NT2/D1 (cell line): ENCODE results near the gene CIB1.

Source experiments
- DNase-seq: peaks from one replicate; pipeline ENCODE4 v3.0.0-alpha.2; 2011; ENCODE audit warnings: low read depth, low spot score
- H3K27me3 ChIP-seq: 2 replicates; pipeline ENCODE4 v1.6.0; 2011; ENCODE audit warnings: mild to moderate bottlenecking; ENCODE audit not compliant: insufficient read length, insufficient read depth
- H3K36me3 ChIP-seq: 2 replicates; pipeline ENCODE4 v1.6.1; 2011; ENCODE audit warnings: mild to moderate bottlenecking, low read length, mixed read lengths; ENCODE audit not compliant: insufficient read depth, insufficient read length
- H3K4me1 ChIP-seq: 2 replicates; pipeline ENCODE4 v1.5.1; 2011; ENCODE audit not compliant: insufficient read depth, insufficient read length
- H3K4me3 ChIP-seq: 2 replicates; pipeline ENCODE4 v1.5.1; 2011; ENCODE audit warnings: low read depth; ENCODE audit not compliant: insufficient read length
- H3K9ac ChIP-seq: 2 replicates; pipeline ENCODE4 v1.6.0; 2011; ENCODE audit warnings: low read depth; ENCODE audit not compliant: insufficient read length
- H3K9me3 ChIP-seq: 2 replicates; pipeline ENCODE4 v1.5.1; 2011; ENCODE audit warnings: mild to moderate bottlenecking, low read length; ENCODE audit not compliant: insufficient read depth
- SUZ12 ChIP-seq: IDR thresholded peaks from 2 replicates; pipeline ENCODE4 v1.6.1; 2011; ENCODE audit not compliant: insufficient read length, insufficient read depth; ENCODE audit errors: extremely low read depth
- YY1 ChIP-seq: IDR thresholded peaks from 2 replicates; pipeline ENCODE4 v1.6.1; 2011; ENCODE audit not compliant: insufficient read length, insufficient read depth
- ZNF274 ChIP-seq: IDR thresholded peaks from 2 replicates; pipeline ENCODE4 v1.6.1; 2011; ENCODE audit warnings: mild to moderate bottlenecking, low read depth, low read length

Gene CIB1

GRCh38 chr15:90212221-90213098 is 21.3 kb downstream of the CIB1 start:
- Histone ChIP-seq H3K4me3 (no peak overlapping the region), H3K9me3 (no peaks in the 10 kb centered on the region), H3K9ac (peak overlapping the region; percentile 45), H3K27me3 (no peaks in the 10 kb centered on the region), H3K4me1 (peaks cover 18% of the 10 kb centered on the region), H3K36me3 (peaks cover 18% of the 10 kb centered on the region)
- no peak for DNase-seq
- TF ChIP-seq SUZ12: no peak
- TF ChIP-seq YY1: no peak
- TF ChIP-seq ZNF274: no peak

DNA sequence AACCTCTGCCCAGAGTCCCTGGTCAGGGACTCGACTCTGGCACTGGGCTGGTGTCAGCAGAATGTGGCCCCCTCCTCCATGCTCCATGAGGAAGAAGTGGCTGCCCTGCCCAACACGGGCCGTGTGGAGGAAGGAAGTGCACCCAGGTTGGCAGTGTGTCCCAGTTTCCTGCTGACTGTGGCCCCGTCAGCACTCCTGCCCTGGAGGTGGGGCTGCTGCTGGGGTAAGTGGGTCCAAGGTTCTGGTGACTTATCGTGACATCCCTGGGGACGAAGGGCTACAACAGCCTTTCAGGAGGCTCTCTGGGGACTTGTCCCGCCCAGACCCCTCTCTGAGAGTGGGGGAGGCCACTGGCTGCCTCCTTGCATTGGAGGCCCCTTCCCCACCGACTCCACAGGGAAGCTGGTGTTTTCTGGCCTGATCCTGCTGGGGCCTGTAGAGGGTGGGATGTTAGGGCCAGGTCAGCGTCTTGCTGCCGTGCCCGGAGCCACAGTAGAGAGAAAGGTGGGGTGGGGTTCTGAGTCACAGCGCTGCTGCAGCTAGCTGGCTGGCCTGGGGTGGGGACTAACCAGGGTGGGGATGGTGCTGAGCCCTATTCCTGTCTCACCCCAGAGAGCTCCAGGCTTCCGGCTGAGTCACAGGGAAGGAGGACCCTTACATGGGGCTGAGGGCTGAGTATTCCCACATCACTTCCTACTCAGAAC is 22.1 kb downstream of the CIB1 start:
- Histone ChIP-seq H3K9ac (no peak overlapping the region), H3K4me1 (peaks cover 18% of the 10 kb centered on the region), H3K9me3 (no peaks in the 10 kb centered on the region), H3K4me3 (no peak overlapping the region), H3K27me3 (no peaks in the 10 kb centered on the region), H3K36me3 (peaks cover 15% of the 10 kb centered on the region)
- DNase-seq: no peak
- TF ChIP-seq SUZ12: no peak
- no peak for TF ChIP-seq ZNF274

DNA sequence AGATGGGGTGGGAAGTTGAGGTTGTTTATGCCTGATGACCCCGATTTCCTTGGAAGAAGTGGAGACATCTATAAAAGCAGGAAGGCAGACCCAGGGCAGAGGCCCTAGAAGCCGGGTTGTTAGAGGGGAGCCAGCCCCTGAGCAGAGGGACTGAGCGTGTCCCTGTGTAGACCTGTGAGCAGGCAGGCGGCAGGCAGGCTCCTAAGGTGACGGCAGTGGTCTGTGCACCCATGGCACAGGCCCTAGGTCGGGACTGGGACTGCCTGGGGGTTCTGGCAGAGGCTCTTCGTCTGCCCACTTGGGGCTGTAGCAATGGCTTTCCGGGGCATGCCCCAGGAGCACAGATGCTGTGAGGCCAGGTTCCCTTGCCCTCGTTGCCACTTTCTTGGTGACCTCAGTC is 22.7 kb downstream of the CIB1 start:
- Histone ChIP-seq H3K9ac (no peak overlapping the region), H3K27me3 (no peaks in the 10 kb centered on the region), H3K4me3 (no peak overlapping the region), H3K9me3 (no peaks in the 10 kb centered on the region), H3K36me3 (peaks cover 18% of the 10 kb centered on the region), H3K4me1 (peaks cover 18% of the 10 kb centered on the region)
- TF ChIP-seq SUZ12: no peak
- no peak for TF ChIP-seq ZNF274
- TF ChIP-seq YY1: no peak
- DNase-seq: no peak

DNA sequence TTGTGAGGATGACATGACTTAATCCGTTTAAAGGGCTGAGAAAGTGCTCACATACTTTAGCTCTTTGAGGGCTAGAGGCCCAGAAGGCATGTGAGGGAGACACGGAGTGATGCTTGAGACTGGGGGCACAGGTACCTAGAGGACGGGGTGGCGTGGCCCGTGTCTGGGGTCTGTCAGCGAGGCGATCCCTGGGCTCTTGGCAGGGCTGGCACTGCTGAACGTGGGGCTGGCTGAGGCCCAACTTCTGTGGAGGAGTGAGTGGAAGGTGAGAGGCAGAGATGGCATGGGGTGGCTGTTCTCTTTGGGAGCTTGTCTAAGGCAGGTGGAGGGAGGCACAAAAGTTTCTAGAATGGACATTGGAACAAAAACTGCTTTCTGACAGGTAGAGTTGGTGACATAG is 23.1 kb downstream of the CIB1 start:
- peaks cover 18% of the 10 kb centered on the region for H3K4me1 ChIP-seq
- no peak for DNase-seq
- no peak overlapping the region for H3K4me3 ChIP-seq
- no peaks in the 10 kb centered on the region for H3K9me3 ChIP-seq
- H3K9ac ChIP-seq: no peak overlapping the region
- H3K36me3 ChIP-seq: peaks cover 18% of the 10 kb centered on the region
- no peaks in the 10 kb centered on the region for H3K27me3 ChIP-seq
- no peak for TF ChIP-seq YY1
- no peak for TF ChIP-seq SUZ12
- TF ChIP-seq ZNF274: no peak

GRCh38 chr15:90209591-90209990 is 24.1 kb downstream of the CIB1 start:
- no peak for DNase-seq
- peaks cover 24% of the 10 kb centered on the region for H3K36me3 ChIP-seq
- H3K4me3 ChIP-seq: no peak overlapping the region
- TF ChIP-seq ZNF274 (no peak), SUZ12 (no peak), YY1 (no peak)
- H3K27me3 ChIP-seq: no peaks in the 10 kb centered on the region
- no peaks in the 10 kb centered on the region for H3K9me3 ChIP-seq
- peaks cover 18% of the 10 kb centered on the region for H3K4me1 ChIP-seq
- H3K9ac ChIP-seq: no peak overlapping the region

DNA sequence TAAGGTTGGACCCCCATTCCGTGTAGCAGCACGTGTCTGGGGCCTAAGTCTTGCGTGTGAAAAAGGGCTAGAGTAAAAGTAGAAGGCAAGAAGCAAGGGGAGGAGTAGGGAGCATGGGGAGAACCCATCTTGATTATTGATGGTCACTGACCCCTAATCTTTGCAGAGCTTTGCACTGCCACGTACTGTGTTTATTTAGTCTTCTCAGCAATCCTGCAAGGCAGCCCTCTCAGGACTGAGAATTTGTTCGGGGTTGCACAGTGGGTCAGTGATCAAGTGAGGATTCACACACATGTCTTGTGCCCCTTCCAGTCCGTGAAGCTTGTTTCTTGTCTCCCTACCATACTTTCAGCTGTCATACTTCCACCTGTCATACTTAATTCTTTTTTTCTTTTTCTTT is 25.4 kb downstream of the CIB1 start:
- no peak for TF ChIP-seq ZNF274
- TF ChIP-seq SUZ12: no peak
- no peak for TF ChIP-seq YY1
- Histone ChIP-seq H3K36me3 (peaks cover 24% of the 10 kb centered on the region), H3K27me3 (no peaks in the 10 kb centered on the region), H3K4me1 (peaks cover 18% of the 10 kb centered on the region), H3K9me3 (no peaks in the 10 kb centered on the region), H3K4me3 (no peak overlapping the region), H3K9ac (no peak overlapping the region)
- DNase-seq: no peak

- no peak for DNase-seq
- peaks cover 11% of the 10 kb centered on the region for H3K27me3 ChIP-seq
- TF ChIP-seq YY1 (no peak), ZNF274 (no peak), SUZ12 (no peak)
- H3K9ac ChIP-seq: no peak overlapping the region
- H3K36me3 ChIP-seq: peaks cover 21% of the 10 kb centered on the region
- no peaks in the 10 kb centered on the region for H3K9me3 ChIP-seq
- H3K4me3 ChIP-seq: no peak overlapping the region
- H3K4me1 ChIP-seq: peaks cover 17% of the 10 kb centered on the region
These were observed 26.5 kb downstream of the CIB1 start for GRCh38 chr15:90207252-90207651.
